Breast epithelium (tissue), 3 donors: ENCODE data around the gene LDHA.

Experiments
- POLR2A ChIP-seq: fragments of 450-650 bp; IDR thresholded peaks from one replicate; pipeline ENCODE4 v1.6.1; 2016; ENCODE audit warnings: antibody characterized with exemption, mild to moderate bottlenecking, moderate library complexity
- TF ChIP-seq, protein P1 (sequence below), 3 donors: fragments of 450-650 bp; IDR thresholded peaks; one replicate each; pipeline ENCODE4 v1.5.1; 2016 to 2017; ENCODE audit warnings: antibody characterized with exemption in 3 of 3, mild to moderate bottlenecking in 3 of 3, moderate library complexity in 3 of 3

DNA sequence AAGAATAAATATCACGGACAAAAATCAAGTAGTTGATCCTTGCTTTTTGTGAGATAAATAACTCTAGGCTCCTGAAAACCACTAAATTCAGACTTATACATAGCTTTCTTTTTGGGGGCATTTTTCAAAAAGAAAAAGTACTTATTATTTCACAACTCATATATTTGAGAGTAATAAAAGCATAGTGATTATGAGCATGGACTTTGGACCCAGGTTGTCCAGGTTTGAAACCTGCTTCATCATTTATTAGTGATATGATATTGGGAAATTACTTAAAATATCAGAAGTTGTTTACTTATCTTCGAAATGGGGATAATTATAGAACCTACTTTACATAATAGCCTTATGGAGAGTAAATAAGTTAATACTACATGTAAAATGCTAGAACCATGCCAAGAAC is 44.3 kb downstream of the LDHA start:
- TF ChIP-seq, protein P1, sequence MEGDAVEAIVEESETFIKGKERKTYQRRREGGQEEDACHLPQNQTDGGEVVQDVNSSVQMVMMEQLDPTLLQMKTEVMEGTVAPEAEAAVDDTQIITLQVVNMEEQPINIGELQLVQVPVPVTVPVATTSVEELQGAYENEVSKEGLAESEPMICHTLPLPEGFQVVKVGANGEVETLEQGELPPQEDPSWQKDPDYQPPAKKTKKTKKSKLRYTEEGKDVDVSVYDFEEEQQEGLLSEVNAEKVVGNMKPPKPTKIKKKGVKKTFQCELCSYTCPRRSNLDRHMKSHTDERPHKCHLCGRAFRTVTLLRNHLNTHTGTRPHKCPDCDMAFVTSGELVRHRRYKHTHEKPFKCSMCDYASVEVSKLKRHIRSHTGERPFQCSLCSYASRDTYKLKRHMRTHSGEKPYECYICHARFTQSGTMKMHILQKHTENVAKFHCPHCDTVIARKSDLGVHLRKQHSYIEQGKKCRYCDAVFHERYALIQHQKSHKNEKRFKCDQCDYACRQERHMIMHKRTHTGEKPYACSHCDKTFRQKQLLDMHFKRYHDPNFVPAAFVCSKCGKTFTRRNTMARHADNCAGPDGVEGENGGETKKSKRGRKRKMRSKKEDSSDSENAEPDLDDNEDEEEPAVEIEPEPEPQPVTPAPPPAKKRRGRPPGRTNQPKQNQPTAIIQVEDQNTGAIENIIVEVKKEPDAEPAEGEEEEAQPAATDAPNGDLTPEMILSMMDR (IDR thresholded peaks at IDR 0.05), result no peak
- TF ChIP-seq POLR2A, result no peak
